DMS114 treated with DMSO at 0.1 percent for 48 hours (cell line): ENCODE data around the gene CDC42.

Experiments
- DNase-seq: peaks from one replicate; lab custom pipeline; 2025; ENCODE audit not compliant: unreplicated experiment; lab: John Stamatoyannopoulos, UW

Gene CDC42

DNA sequence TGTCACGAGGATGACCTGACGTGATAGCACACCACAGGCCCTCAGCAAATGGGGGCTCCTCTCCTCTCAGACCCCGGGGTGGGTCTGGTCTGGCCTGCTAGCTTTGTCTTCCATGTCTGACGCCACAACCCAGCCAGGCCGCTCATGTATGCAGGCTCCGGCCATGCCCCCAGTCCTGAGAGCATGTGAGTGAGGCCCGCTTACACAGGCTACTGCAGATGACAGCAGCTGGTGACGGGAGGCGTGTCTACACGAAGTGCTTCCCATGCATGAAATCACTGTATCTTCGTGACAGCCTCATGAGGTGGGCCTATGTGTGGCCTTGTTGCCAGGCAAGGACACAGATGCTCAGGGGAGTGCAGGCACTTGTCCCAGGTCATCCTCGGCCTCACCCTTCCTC, 74.0 kb downstream of the CDC42 start:
- DNase-seq = no peak

DNA sequence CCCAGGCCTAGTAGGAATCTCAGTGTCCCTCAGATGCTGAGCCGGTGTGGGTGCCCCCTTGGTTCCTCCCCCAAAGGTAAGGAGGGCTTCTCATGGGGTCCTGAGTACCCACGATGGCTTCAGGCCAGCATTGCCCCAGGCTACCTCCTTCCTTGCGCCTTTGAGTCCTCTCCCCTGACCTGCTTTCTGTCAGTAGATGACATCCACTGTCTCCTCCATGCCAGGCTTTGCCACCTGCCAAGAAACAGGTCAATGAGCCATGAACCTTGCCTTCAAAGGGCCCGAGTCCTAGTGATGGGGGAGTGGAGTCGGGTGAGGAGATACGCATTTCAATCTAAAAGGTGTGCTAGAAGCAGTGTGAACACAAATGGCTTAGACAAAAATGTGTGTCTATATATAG, 74.7 kb downstream of the CDC42 start:
- no peak for DNase-seq

DNA sequence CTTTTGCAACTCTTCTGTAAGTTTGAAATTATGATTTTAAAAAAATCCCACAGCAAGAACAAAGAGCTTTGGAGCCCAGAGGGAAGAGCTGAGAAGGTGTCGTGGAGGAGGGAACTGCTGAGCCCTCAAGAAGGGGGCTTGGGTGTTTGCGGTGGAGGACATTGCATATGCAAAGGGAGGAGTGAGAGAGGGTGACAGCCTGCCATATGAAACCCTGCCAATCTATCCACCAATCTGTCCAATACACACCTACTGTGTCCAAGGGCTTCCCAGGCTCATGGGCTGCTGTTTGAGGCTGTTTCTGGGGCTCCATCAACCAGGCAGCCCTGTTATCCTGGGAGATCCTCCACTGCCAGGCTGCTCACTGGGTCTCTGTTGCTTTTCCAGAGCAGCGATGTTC, 75.2 kb downstream of the CDC42 start:
- no peak for DNase-seq

DNA sequence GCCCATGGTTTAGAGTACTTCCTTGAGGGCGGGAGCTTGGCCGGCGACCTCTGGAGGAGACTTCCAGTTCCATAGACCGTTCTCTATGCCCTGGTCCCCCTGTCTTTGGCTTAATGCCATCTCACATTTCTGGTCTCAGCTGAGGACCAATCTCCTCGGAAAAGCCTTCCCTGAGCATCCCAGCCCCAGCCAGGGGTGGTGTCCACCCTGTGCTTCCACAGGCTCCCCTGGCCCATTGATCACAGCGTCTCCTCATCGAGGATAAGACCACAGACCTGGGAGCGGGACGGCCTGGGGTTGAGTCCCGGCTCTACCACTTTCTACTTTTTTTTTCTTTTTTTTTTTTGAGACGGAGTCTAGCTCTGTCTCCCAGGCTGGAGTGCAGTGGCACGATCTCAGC, 75.9 kb downstream of the CDC42 start:
- DNase-seq = no peak

DNA sequence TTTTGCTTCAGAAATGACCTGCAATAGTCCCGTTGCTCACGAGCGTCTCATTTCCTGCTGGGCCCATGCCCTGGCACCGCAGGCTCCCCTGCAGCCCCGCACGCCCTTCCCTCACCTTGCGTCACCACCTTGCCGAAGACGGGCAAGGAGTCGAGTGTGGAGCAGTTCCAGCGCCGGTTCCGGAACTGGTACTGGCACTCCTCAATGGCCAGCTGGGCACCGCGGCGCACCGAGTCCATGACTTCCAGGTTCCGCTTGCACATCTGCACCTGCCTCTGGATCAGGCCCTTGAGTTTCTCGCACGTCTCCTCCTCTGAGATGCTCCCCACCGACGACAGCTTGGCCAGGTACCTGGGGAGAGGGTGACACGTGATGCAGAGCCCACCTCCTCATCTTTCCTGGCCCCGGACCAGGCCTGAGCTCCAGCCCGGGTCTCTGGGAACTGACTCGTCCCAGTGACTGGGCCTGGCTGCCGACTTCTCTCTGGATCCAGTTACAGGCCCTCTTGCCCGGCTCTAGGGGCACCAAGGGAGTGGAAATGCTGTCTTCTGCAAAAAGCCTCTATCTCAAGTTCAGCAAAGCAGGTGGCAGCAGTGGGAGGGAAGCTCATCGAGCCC, 77.1 kb downstream of the CDC42 start:
- DNase-seq = no peak

DNA sequence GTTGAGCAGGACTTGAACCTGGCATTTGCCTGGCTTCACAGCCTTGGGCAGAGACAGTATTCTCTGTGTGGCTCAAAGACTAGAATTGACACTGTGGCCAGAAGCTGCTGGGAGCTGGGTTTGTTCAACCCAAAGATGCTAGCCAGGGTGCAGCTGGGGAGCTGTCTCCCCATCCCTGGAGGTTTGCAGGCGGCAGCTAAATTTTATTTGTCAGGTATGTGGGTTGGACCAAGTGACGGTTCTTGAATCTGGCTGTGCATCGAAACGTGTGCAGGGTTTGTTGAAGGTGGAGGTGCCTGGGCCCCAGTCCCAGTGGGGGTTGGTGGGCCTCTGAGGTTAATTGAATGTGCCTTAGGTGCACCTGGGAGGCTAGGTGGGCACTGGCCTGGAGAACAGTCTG, 78.6 kb downstream of the CDC42 start:
- DNase-seq = no peak

DNA sequence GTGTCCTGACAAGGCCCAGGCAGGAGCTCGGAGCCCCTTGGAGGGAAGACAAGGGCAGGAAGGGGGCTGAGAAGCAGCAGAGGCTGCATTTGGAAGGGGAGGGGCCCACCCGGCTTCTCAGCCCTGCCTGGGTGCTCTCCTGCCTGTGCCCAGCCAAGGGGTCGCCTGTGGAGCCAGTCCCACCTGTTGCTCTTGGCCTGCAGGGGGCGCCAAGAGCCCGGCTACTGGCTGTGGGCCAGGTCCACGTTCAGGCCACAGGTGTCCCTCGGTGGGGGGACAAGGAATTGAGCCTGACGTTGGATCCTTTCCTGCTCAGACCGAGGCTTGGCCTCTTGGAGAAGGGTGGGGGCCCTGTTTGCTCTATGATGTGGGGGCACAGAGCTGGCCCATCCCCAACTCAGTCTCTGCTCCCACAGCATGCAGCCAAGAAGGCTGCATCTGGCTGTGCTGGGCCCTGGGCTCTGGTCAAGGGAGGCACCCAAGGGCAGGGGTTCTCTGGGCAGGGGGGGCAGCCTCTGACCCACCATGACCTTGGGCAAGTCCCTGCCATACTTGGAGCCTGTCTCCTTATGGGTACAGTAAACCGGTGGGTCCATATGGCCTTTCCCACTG, 79.5 kb downstream of the CDC42 start:
- DNase-seq = no peak

DNA sequence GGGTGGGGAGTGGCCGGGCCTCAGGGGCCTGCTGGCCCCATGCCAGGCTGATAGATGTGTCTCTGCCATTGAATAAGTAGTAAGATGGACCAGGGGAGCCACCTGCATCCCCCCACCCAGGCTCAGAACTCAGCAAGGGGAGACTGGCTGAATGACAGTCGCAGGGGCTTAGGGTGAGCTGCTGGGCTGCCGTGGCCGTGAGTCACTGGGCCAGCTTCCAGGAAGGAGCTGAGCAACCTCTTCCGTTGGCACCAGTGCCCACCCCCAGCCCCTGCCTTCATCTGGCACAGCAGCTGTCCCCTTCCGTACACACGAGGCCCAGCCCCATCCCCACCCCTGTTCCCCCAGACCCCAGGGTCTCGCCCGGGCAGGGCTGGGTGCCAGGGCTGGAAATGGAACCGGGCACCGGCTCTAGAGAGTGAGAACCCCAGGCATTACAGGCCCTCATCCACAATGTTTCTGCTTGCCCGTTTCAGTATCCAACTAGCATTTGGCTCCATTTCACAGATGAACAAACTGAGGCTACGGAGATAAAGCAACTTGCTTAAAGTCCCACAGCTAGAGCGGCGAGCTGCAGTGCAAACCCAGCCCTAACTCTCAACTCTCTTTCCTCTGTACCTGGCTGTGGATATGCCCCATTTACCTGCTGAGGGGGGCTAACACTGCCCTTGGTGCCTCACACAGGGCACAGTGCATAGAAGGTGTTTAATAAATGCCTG, 80.2 kb downstream of the CDC42 start:
- DNase-seq = no peak

DNA sequence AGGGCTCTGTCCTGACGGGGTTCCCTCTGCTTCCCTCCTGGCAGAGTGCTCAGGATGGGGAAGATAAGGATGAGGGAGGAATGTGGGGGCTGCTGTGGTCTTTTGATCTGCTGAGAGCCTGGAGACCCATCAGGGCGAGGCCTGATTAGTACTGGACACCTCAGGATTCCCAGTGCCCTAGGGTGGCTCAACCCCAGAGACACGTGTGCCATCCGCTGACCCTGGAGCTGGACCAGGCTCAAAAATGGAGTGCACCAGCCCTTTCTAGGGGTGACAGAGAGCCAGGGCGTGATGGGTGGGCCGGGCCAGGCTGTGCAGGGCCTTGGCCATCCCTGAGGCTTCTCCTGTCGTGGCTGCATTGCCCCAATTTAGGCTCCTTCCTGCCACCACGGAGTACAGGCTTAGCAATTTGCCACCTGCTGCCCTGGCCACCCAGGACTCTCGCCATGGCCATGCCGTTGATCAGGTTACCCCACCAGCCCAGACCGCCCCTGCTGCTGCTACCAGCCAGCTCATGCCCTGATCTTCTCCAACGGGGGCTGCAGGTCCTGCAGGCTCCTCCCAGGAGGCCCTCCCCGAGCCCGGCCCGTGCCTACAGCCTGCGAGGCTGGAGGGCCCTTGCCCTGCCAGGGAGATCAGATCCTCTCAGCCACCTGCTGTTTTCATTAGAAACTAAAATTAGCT, 80.9 kb downstream of the CDC42 start:
- DNase-seq = no peak

DNA sequence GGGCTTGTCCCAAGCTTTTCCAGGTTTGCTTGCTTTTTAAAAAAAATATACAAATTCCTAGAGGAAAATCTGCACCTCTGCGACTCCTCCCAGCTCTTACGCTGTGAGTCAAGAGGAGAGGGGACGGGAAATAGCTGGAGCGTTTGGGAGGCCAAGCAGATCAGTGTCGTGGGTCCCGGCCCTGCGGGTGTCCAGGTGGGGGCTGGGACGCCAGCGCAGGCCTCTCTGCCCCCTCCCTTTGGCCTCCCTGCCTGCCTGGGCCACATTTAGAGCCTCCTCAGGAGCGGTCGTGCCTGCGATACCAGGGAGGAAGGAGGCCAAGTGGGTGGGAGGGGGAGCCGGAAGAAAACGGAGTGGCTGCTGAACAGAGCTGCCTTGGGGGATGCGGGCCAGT, 81.4 kb downstream of the CDC42 start:
- DNase-seq = no peak

DNA sequence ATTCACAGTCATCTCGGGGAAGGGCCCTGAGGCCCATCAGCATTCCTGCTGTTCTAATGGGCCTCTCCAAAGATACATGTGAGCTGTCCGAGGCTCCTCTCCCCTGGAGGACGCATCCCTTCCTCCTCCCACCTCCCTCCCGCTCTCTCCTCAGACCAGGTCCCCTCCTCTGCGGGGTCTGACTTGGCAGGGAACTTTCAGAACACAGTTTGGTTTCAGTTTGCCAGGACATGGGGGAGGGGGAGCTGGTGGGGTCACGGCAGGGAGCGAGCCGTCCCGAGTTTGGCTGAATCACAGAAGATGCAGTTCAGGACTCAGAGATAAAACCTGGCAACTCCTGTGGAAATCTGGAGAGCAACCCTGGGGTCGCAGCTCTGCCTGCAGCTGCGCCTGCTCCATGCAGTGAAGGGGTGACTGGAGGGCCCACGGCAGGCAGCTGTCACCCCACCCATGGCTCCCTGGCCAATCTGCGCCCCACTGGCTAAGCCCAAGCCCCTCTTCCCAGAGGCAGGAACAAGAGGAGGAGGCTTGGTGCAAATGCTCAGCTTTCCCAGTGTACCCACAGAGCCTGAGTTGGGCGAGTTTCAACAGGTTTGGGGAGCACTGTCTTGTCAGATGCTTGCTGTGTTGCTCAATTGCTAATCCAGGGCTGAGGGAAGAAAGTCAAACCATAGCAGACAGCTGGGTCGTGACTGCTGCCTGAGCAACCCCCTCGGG, 84.7 kb downstream of the CDC42 start:
- DNase-seq = no peak

DNA sequence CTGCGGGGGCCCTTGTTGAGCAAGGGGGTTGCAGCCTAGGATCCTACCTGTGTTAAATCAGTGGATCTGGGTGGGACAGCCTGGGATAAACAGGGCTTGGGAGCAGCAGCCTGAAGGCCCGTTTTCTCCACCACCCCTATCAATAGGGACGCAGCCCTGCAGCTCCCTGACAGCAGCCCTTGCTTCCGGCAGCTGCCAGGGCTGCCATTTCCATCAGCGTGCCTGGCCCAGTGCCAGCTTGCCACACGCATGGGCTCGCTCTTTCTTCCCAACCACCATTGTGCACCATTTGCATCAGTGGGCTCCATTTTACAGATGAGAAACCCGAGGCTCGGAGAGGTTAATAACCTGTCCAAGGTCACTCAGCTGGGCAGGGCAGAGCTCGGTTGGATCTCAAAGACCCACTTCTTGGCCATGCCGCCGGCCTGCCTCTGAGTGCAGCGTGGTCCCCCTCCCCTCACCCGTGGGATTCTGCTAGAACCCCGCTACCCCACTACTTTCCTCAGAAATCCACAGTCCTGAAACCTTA, 86.6 kb downstream of the CDC42 start:
- DNase-seq = no peak

DNA sequence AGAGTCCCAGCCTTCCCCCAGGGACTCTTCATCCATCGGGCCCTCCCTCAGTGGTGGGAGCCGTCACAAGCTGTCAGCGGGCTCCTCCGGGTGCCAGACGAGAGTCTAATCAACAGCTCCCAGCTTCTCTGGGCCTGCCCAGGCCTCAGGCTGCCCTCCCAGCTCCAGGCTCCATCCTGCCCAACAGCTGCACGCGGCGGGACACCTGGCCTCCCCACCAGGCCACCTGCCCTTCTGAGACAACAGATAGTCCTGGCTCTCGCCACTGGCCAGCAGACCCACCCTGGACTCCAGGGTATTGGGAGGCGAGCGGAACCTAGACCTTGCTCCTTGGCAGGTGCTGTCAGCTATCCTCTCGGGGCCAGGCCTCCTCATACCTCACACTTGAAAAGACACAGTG, 87.3 kb downstream of the CDC42 start:
- DNase-seq = no peak
